Thyroid gland (tissue), 4 donors: ENCODE results near the gene SNX22. TPM values are rescaled to one million over a fixed set of nuclear protein-coding genes. Genes with fewer than 3 reads are reported as not detected.

Source experiments
- DNase-seq, 2 donors: peaks; one replicate each; pipeline ENCODE4 v3.0.0-alpha.2; 2019
- H3K27ac ChIP-seq, 3 donors: fragments of 200-600 bp; sonication (generic); 1 replicate in 2 of 3; 2 replicates in 1 of 3; pipeline ENCODE4 v1.5.1; 2016 to 2019; ENCODE audit warnings: mild to moderate bottlenecking in 1 of 3, moderate library complexity in 1 of 3
- H3K27me3 ChIP-seq: fragments of 200-600 bp; sonication (generic); one replicate; pipeline ENCODE4 v1.5.1; 2019
- H3K36me3 ChIP-seq, 2 donors: fragments of 200-600 bp; sonication (generic); one replicate each; pipeline ENCODE4 v1.5.1; 2016 to 2019
- H3K4me1 ChIP-seq, 2 donors: fragments of 200-600 bp; sonication (generic); one replicate each; pipeline ENCODE4 v1.5.1; 2017 to 2019
- H3K4me3 ChIP-seq, 3 donors: fragments of 200-600 bp; sonication (generic); replicated peaks in 1 of 3; 1 replicate in 2 of 3; 2 replicates in 1 of 3; pipeline ENCODE4 v1.5.1; 2016; ENCODE audit warnings: mild to moderate bottlenecking in 1 of 3
- H3K9me3 ChIP-seq: fragments of 200-600 bp; sonication (generic); one replicate; pipeline ENCODE4 v1.5.1; 2017
- POLR2A ChIP-seq, 2 donors: fragments of 450-650 bp; IDR thresholded peaks; one replicate each; pipeline ENCODE4 v1.6.1; 2017; ENCODE audit warnings: antibody characterized with exemption in 2 of 2, mild to moderate bottlenecking in 2 of 2, moderate library complexity in 1 of 2
- WGBS, 2 donors: methylation state at CpG; one replicate each; pipeline ENCODE4 v1.1.5; 2017; 5-methylcytosine and 5-hydroxymethylcytosine counted together
- intact Hi-C: fragments of 100-400 bp; cut with DNase I; formaldehyde crosslinking; loops from one replicate; pipeline ENCODE4 v1.15.1; 2023
- total RNA-seq, 4 donors: library from RNA; depleted of rRNA; stranded (reverse); fragments of >200 nt; gene quantifications; one replicate each; pipeline ENCODE4 v1.2.3, GENCODE V29; 2016
- TF ChIP-seq, protein P1 (sequence below), 6 experiments: fragments of 200-600 bp in 3 of 6; fragments of 450-650 bp in 3 of 6; sonication (generic) in 3 of 6; IDR thresholded peaks; one replicate each; pipeline ENCODE4 v1.5.1; 2016 to 2019; ENCODE audit warnings: antibody characterized with exemption in 6 of 6, mild to moderate bottlenecking in 2 of 6, inconsistent platforms in 1 of 6, moderate library complexity in 1 of 6

SNX22 gene
- total RNA-seq, 4 donors from 2014 or later = 102 to 241 (median 123) TPM

DNA sequence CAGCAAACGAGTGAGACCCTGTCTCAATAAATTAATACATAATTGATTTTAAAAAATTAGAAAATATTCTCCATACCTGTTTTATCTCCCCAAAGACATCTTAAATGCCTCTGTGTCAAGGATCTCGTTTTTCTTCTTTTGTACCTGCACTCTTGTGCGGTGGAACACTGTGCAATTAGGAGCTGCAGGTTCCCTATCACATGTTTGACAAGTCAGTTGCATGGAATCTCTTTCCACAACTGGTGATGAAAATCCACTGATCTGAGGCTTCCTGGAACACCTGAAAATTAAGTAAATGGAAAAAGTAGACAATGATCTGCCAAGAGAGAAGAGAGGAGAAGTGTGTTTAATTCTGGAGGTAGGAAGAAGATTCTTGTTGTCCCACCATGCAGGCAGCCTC lies 3.0 kb upstream of the SNX22 start:
- Histone ChIP-seq H3K9me3 (no peaks in the 10 kb centered on the region), H3K36me3 (peaks cover 2 to 9% of the 10 kb centered on the region in 2 donors), H3K27me3 (no peaks in the 10 kb centered on the region), H3K4me1 (peaks cover 8 to 29% of the 10 kb centered on the region in 2 donors), H3K27ac (no peak overlapping the region), H3K4me3 (no peak overlapping the region)
- WGBS, 2 donors = 87 to 90% methylated on average over 3 of the region's 3 CpGs
- no peak for TF ChIP-seq POLR2A (IDR thresholded peaks at IDR 0.05)
- TF ChIP-seq, protein P1, sequence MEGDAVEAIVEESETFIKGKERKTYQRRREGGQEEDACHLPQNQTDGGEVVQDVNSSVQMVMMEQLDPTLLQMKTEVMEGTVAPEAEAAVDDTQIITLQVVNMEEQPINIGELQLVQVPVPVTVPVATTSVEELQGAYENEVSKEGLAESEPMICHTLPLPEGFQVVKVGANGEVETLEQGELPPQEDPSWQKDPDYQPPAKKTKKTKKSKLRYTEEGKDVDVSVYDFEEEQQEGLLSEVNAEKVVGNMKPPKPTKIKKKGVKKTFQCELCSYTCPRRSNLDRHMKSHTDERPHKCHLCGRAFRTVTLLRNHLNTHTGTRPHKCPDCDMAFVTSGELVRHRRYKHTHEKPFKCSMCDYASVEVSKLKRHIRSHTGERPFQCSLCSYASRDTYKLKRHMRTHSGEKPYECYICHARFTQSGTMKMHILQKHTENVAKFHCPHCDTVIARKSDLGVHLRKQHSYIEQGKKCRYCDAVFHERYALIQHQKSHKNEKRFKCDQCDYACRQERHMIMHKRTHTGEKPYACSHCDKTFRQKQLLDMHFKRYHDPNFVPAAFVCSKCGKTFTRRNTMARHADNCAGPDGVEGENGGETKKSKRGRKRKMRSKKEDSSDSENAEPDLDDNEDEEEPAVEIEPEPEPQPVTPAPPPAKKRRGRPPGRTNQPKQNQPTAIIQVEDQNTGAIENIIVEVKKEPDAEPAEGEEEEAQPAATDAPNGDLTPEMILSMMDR (IDR thresholded peaks at IDR 0.05) = no peak
- intact Hi-C loops = no loop called here
- DNase-seq = no peak

DNA sequence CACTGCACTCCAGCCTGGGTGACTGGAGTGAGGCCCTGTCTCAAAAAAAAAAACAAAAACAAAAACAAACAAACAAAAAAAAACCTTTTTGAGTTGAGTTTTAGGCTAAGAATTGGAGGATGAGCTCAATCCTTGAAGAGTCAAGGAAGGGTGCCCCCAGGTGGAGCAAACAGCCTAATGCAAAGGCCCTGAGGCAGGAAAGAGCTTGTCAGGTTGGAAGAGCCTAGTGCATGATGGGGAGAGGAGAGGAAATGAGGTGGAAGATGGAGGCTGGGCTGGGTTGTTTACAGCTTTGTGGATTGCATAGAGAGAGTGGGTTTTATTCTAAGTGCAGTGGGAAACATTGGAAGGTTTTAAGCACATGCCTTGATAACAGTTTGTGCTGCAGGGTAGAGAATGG lies 2.1 kb upstream of the SNX22 start:
- Histone ChIP-seq H3K27ac (no peak overlapping the region), H3K4me3 (no peak overlapping the region), H3K9me3 (no peaks in the 10 kb centered on the region), H3K27me3 (no peaks in the 10 kb centered on the region), H3K36me3 (peaks cover 3 to 10% of the 10 kb centered on the region in 2 donors), H3K4me1 (peaks cover 8 to 37% of the 10 kb centered on the region in 2 donors)
- peak; percentile 30 to 32 for DNase-seq
- TF ChIP-seq, protein P1 (IDR thresholded peaks at IDR 0.05) = no peak
- TF ChIP-seq POLR2A (IDR thresholded peaks at IDR 0.05) = no peak
- intact Hi-C loops = no loop called here

DNA sequence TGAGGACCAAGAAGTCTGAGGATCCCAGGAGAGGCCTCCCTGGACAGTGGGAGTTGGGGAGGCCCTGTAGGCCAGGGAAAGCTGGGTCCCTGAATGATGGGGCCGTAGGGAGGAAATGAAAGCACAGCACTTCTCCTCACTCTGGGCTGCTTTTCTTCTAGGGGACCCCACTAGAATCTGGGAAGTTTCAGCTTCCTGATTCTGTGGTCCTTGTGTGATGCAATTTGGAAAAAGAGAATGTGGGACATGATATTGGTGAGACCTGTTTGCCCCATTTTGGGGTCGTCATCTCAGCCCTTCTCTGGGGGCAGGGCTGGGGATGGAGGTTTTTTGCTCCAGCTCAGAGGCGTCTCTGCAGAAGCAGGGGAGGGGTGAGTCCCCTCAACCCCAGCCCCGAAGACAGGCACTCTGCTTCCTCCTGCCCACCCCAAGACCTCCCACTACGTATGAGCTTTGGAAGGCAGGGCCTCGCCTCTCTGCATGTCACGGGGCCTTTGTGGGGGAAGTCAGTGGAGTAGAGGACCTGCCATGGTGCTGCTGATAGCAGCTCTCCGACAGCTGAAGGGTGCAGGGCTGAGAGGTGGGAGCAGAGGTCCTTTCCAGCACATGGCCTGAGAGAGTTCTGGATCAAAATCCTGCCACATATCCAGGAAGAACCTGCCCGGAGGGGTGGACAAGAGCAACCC lies 1.5 kb upstream of the SNX22 start:
- Histone ChIP-seq H3K36me3 (peaks cover 8 to 9% of the 10 kb centered on the region in 2 donors), H3K4me3 (no peak overlapping the region), H3K27ac (peak overlapping the region in 1 of 3 donors; percentile 88), H3K9me3 (no peaks in the 10 kb centered on the region), H3K4me1 (peaks cover 8 to 39% of the 10 kb centered on the region in 2 donors), H3K27me3 (no peaks in the 10 kb centered on the region)
- TF ChIP-seq POLR2A (IDR thresholded peaks at IDR 0.05) = no peak
- TF ChIP-seq, protein P1 (IDR thresholded peaks at IDR 0.05) = no peak
- intact Hi-C loops = loop anchor here (5.0 kb wide), 1 partner anchor 53 kb away; the partner anchor contains the start of gene SNX1
- WGBS, 2 donors = 67 to 75% methylated on average over 6 to 9 of the region's 9 CpGs
- DNase-seq = no peak

DNA sequence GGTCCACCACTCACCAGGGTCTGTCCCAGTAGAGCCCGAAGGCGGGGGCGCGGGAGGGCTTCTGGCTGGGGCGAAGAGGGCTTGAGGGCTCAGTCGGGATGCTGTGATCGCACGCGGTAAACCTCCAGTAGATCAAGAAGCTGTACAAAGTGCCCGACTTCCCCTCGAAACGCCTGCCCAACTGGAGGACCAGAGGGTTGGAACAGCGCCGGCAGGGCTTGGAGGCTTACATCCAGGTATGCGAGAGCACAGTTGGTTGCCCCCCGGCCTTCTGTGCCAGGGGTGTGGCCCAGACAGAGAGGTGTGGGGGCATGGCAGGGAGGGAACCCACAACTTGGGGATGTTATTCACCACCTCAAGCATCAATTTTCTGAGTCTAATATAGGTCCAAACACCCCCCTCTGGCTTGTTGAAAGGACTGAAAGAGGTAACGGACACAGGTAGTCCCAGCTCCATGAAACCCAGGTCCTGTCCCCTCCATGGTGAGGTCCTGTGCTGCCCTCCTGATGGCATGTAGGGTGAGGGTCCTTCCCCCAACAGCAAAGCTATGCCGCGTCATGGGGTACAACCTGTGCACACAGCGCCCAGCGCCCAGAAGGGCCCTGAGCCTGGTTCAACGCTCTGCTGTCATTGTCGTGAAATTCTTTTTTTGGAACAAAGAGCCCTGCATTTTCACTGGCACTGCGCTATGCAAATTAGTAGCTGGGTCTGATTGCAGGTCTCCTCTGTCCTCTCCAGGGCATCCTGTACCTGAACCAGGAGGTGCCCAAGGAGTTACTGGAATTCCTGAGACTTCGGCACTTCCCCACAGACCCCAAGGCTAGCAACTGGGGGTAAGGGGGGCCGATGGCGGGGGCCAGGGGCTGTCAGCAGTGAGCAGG lies 1.2 kb downstream of the SNX22 start:
- Histone ChIP-seq H3K27me3 (no peaks in the 10 kb centered on the region), H3K4me1 (peaks cover 8 to 32% of the 10 kb centered on the region in 2 donors), H3K9me3 (no peaks in the 10 kb centered on the region), H3K27ac (peak overlapping the region; percentile 69 to 88 (median 87)), H3K36me3 (peaks cover 35 to 36% of the 10 kb centered on the region in 2 donors), H3K4me3 (peak overlapping the region; percentile 61 to 93 (median 69))
- WGBS, 2 donors = 39 to 48% methylated on average over 11 to 18 of the region's 27 CpGs
- TF ChIP-seq POLR2A (IDR thresholded peaks at IDR 0.05) = no peak
- TF ChIP-seq, protein P1 (IDR thresholded peaks at IDR 0.05) = no peak
- DNase-seq = peak; percentile 58 to 64
- intact Hi-C loops = loop anchor here (5.0 kb wide), 1 partner anchor 55 kb away; the partner anchor contains the start of gene SNX1
